K562 (cell line): ENCODE data around the gene GARNL3. TPM values are rescaled to one million over a fixed set of nuclear protein-coding genes. Genes with fewer than 3 reads are reported as not detected.

Source experiments
- ATAC-seq: fragments of 200-7000 bp; cut with Tn5 transposase; 3 replicates; pipeline ENCODE4 v1.9.1; 2020; ENCODE audit warnings: moderate library complexity
- BruUV-seq: library from RNA; stranded (reverse); fragments of 400-500 nt; replicated peaks from 2 replicates; lab custom pipeline; 2021; lab: Mats Ljungman, UMichigan
- CTCF ChIA-PET: fragments of 300-600 bp; formaldehyde crosslinking; extraction: SDS; loops from one replicate; lab custom pipeline; 2021; ENCODE audit warnings: low intra/inter-chr PET ratio; lab: Yijun Ruan, JAX
- POLR2A ChIA-PET: fragments of 300-600, 350-650 bp; sonication (Branson Sonifier 250); formaldehyde crosslinking; extraction: SDS; loops from one replicate; lab custom pipeline; 2021; ENCODE audit warnings: antibody characterized with exemption, inconsistent platforms; lab: Yijun Ruan, JAX
- DNase-seq, 4 experiments: peaks; one replicate each; pipeline versions ENCODE4 v3.0.0 to v3.0.0-alpha.2; 2011 to 2018; ENCODE audit warnings: low spot score in 3 of 4, mixed read lengths in 3 of 4; ENCODE audit errors: extremely low read depth in 1 of 4
- FAIRE-seq: peaks from 2 replicates; lab custom pipeline; 2011; peaks lifted over from hg19 to GRCh38; lab: Jason Lieb, UNC
- H2AFZ ChIP-seq: 2 replicates; pipeline ENCODE4 v1.6.0; 2011; ENCODE audit warnings: low read depth, low read length, control low read depth, inconsistent platforms
- H3K27ac ChIP-seq: fragments of 200-600 bp; 3 replicates; pipeline ENCODE4 v1.8.0; 2011; ENCODE audit warnings: low read depth, mild to moderate bottlenecking, control low read depth, inconsistent platforms, low read length, moderate library complexity, mixed read lengths; ENCODE audit errors: extremely low read depth
- H3K27me3 ChIP-seq, 2 experiments: fragments of 300-600 bp in 1 of 2; 2 replicates in 1 of 2; 3 replicates in 1 of 2; pipeline versions ENCODE4 v1.6.0 to v1.8.0; 2011; ENCODE audit warnings: inconsistent platforms in 2 of 2, low read length in 2 of 2, mild to moderate bottlenecking in 1 of 2, mixed read lengths in 1 of 2, moderate library complexity in 1 of 2; ENCODE audit not compliant: control insufficient read depth in 2 of 2, insufficient read depth in 2 of 2
- H3K36me3 ChIP-seq: fragments of 300-600 bp; 3 replicates; pipeline ENCODE4 v1.8.0; 2011; ENCODE audit warnings: mild to moderate bottlenecking, low read length, inconsistent platforms; ENCODE audit not compliant: control insufficient read depth, insufficient read depth
- H3K4me1 ChIP-seq, 2 experiments: fragments of 200-600 bp in 1 of 2; replicated peaks in 1 of 2; 2 replicates in 1 of 2; 3 replicates in 1 of 2; pipeline versions ENCODE4 v1.5.1 to v1.8.0; 2011; ENCODE audit warnings: inconsistent platforms in 2 of 2, low read length in 2 of 2, mild to moderate bottlenecking in 1 of 2, mixed read lengths in 1 of 2, moderate library complexity in 1 of 2; ENCODE audit not compliant: control insufficient read depth in 2 of 2, insufficient read depth in 2 of 2
- H3K4me2 ChIP-seq: 2 replicates; pipeline ENCODE4 v1.6.1; 2011; ENCODE audit warnings: low read length, control low read depth, inconsistent platforms, mixed read lengths; ENCODE audit not compliant: insufficient read depth
- H3K4me3 ChIP-seq: fragments of 200-600 bp; sonication (generic), shearing (Covaris generic); 2 replicates; pipeline ENCODE4 v1.5.1; 2016; ENCODE audit warnings: control low read depth, inconsistent platforms
- H3K79me2 ChIP-seq: fragments of 200-600 bp; 3 replicates; pipeline ENCODE4 v1.8.0; 2011; ENCODE audit warnings: low read length, inconsistent platforms; ENCODE audit not compliant: control insufficient read depth, insufficient read depth
- H3K9ac ChIP-seq, 2 experiments: 2 replicates each; pipeline versions ENCODE4 v1.6.0 to v1.6.1; 2011; ENCODE audit warnings: low read depth in 2 of 2, low read length in 2 of 2, control low read depth in 1 of 2, inconsistent platforms in 1 of 2, mild to moderate bottlenecking in 1 of 2, mixed read lengths in 1 of 2; ENCODE audit not compliant: insufficient read depth in 1 of 2
- H3K9me1 ChIP-seq: one replicate; pipeline ENCODE4 v1.6.0; 2011; ENCODE audit warnings: inconsistent platforms, mild to moderate bottlenecking, low read length, moderate library complexity; ENCODE audit not compliant: control insufficient read depth, insufficient read depth
- H3K9me3 ChIP-seq: replicated peaks from 2 replicates; pipeline ENCODE4 v1.5.1; 2011; ENCODE audit warnings: low read depth, low read length, inconsistent platforms; ENCODE audit not compliant: control insufficient read depth, insufficient read depth
- H4K20me1 ChIP-seq: replicated peaks from 2 replicates; pipeline ENCODE4 v1.6.1; 2011; ENCODE audit warnings: low read length, inconsistent platforms, mixed read lengths; ENCODE audit not compliant: control insufficient read depth, insufficient read depth
- PHF21A ChIP-seq: fragments of 450-650 bp; IDR thresholded peaks from 2 replicates; pipeline ENCODE4 v1.6.1; 2017; ENCODE audit warnings: low read depth, borderline replicate concordance
- RCOR1 ChIP-seq, 2 experiments: IDR thresholded peaks; 2 replicates each; pipeline ENCODE4 v1.6.1; 2012; ENCODE audit warnings: low read depth in 2 of 2, low read length in 2 of 2, borderline replicate concordance in 1 of 2, improper control_type of control experiment in 1 of 2
- ZNF551 ChIP-seq: fragments of 250-450 bp; sonication (Bioruptor Pico); IDR thresholded peaks from 2 replicates; pipeline ENCODE4 v1.5.0; 2021; ENCODE audit warnings: mild to moderate bottlenecking, moderate library complexity
- WGBS: fragments of 100-300 bp; shearing (Covaris generic); methylation state at CpG from one replicate; pipeline ENCODE4 v1.1.6; 2016; ENCODE audit warnings: low coverage, mixed read lengths; ENCODE audit not compliant: insufficient coverage; ENCODE audit errors: missing lambda C conversion rate; 5-methylcytosine and 5-hydroxymethylcytosine counted together
- in situ Hi-C: fragments of 300-500 bp; cut with MboI; formaldehyde crosslinking; loops from 4 replicates; pipeline ENCODE4 v1.15.0; 2018; ENCODE audit warnings: inconsistent platforms, mixed read lengths
- intact Hi-C: fragments of 100-400 bp; cut with micrococcal nuclease; formaldehyde crosslinking; loops from 2 replicates; pipeline ENCODE4 v1.14.2; 2022
- polyA plus RNA-seq, 8 experiments: library from polyadenylated mRNA; depleted of rRNA in 4 of 8; stranded (reverse) in 5 of 8; unstranded in 3 of 8; fragments of >200 nt; fragmentation: Nextera tagmentation in 2 of 8; fragmentation: Illumina TruSeq in 1 of 8; extraction: Ambion mirVana in 2 of 8; extraction: Trizol in 1 of 8; gene quantifications; 2 replicates each; pipeline versions ENCODE4 v1.2.1 to v1.2.3, GENCODE V29; 2011 to 2014; ENCODE audit warnings: inconsistent platforms in 1 of 8, missing spikeins in 1 of 8
- total RNA-seq, 7 experiments: library from RNA; depleted of rRNA in 6 of 7; stranded (reverse); fragments of >200 nt in 6 of 7; fragmentation: Illumina TruSeq in 2 of 7; extraction: Trizol in 2 of 7; gene quantifications; 2 replicates each; pipeline versions ENCODE4 v1.2.1 to v1.2.3, GENCODE V29; 2011 to 2021; ENCODE audit warnings: low replicate concordance in 1 of 7
- TF ChIP-seq, protein P1 (sequence below): fragments of 150-350 bp; IDR thresholded peaks from 2 replicates; pipeline ENCODE4 v1.6.1; 2014; ENCODE audit warnings: low read depth, mild to moderate bottlenecking, low read length, borderline replicate concordance

The GARNL3 gene
- total and polyA plus RNA-seq, 9 of the 15 experiments (the other 6 are each of a cell fraction or from before 2014, with no cell fraction given), result 0.35 to 2.7 (median 1.6) TPM

DNA sequence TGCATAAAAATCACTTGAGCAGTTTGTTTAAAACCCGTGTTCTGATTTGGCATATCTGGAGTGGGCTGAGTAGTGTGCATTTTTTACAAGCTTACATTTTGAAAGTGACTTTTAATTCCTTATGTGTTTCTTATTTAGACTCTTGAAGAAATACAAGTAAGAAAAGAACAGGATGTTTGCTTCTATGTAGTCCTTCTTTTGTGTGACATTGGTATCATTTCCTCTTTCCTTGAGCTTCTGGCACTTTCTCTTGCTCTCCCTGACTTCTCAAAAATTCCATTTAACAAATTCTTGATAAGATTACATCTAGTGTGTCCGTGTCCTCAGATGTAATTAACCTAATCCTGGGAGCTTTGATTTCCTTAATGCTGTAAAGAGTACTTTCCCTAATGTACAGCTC lies 12.5 kb downstream of the GARNL3 start:
- Histone ChIP-seq H4K20me1 (no peaks in the 10 kb centered on the region), H3K4me2 (no peak overlapping the region), H3K9ac (no peak overlapping the region), H3K27ac (no peak overlapping the region), H3K36me3 (no peaks in the 10 kb centered on the region), H3K4me3 (no peak overlapping the region), H3K9me1 (no peaks in the 10 kb centered on the region), H3K27me3 (peaks cover 3 to 9% of the 10 kb centered on the region in 2 experiments; a peak in 2 of 5 replicates), H3K79me2 (no peaks in the 10 kb centered on the region), H2AFZ (no peak overlapping the region), H3K9me3 (no peaks in the 10 kb centered on the region), H3K4me1 (no peaks in the 10 kb centered on the region)
- ChIA-PET POLR2A (interaction anchor here (1.2 kb wide), 1 partner anchor 11 kb away, joined by 4 read pairs; no protein-coding TSS in a partner anchor), CTCF (no interaction called here)
- ATAC-seq (no peak), DNase-seq (no peak), FAIRE-seq (no peak)
- no TSS peak for BruUV-seq
- intact Hi-C loops (no loop called here), in situ Hi-C loops (no loop called here)
- TF ChIP-seq PHF21A, result no peak
- TF ChIP-seq ZNF551 (CRISPR knock-in tag), result no peak
- TF ChIP-seq RCOR1 (IDR thresholded peaks at IDR 0.05; ENCODE audit: borderline replicate concordance in 1 of 2, low read depth in 2 of 2, low read length in 2 of 2), result no peak
- TF ChIP-seq, protein P1, sequence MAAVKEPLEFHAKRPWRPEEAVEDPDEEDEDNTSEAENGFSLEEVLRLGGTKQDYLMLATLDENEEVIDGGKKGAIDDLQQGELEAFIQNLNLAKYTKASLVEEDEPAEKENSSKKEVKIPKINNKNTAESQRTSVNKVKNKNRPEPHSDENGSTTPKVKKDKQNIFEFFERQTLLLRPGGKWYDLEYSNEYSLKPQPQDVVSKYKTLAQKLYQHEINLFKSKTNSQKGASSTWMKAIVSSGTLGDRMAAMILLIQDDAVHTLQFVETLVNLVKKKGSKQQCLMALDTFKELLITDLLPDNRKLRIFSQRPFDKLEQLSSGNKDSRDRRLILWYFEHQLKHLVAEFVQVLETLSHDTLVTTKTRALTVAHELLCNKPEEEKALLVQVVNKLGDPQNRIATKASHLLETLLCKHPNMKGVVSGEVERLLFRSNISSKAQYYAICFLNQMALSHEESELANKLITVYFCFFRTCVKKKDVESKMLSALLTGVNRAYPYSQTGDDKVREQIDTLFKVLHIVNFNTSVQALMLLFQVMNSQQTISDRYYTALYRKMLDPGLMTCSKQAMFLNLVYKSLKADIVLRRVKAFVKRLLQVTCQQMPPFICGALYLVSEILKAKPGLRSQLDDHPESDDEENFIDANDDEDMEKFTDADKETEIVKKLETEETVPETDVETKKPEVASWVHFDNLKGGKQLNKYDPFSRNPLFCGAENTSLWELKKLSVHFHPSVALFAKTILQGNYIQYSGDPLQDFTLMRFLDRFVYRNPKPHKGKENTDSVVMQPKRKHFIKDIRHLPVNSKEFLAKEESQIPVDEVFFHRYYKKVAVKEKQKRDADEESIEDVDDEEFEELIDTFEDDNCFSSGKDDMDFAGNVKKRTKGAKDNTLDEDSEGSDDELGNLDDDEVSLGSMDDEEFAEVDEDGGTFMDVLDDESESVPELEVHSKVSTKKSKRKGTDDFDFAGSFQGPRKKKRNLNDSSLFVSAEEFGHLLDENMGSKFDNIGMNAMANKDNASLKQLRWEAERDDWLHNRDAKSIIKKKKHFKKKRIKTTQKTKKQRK, result no peak
- 0% methylated on average over 2 of the region's 2 CpGs for WGBS
